NT2/D1 (cell line): Measurements from ENCODE around the gene GALNT12.

Experiments used
- YY1 ChIP-seq: IDR thresholded peaks from 2 replicates; pipeline ENCODE4 v1.6.1; 2011; ENCODE audit not compliant: insufficient read length, insufficient read depth
- ZNF274 ChIP-seq: IDR thresholded peaks from 2 replicates; pipeline ENCODE4 v1.6.1; 2011; ENCODE audit warnings: mild to moderate bottlenecking, low read depth, low read length

- TF ChIP-seq YY1 (no peak), ZNF274 (no peak)
Observed at GRCh38 chr9:98856982-98857381, 49.5 kb downstream of the GALNT12 start.
